Measurements from ENCODE around the gene KTI12.

Gene KTI12

GRCh38 chr1:52045236-52045635, 11.6 kb upstream of the KTI12 start:
- no peak for DNase-seq (ENCODE audit: low spot score)
- Histone ChIP-seq H2BK12ac (ENCODE audit: low read length) (no peak overlapping the region), H3K4me3 (ENCODE audit: low read length in 2 of 2) (no peak overlapping the region), H3K4me2 (ENCODE audit: insufficient read depth, low read length, poor library complexity, severe bottlenecking) (no peak overlapping the region), H3K27ac (replicated peaks; ENCODE audit: low read length) (no peak overlapping the region), H3K14ac (ENCODE audit: low read length) (no peak overlapping the region), H2AFZ (ENCODE audit: low read length) (no peak overlapping the region), H3K36me3 (replicated peaks in 1 of 2; ENCODE audit: control insufficient read depth in 2 of 2, insufficient read depth in 2 of 2, low read length in 2 of 2) (peaks cover 0 to 30% of the 10 kb centered on the region in 2 donors), H3K23ac (ENCODE audit: low read depth, low read length, poor library complexity) (no peak overlapping the region), H3K9ac (ENCODE audit: low read depth, low read length, poor library complexity) (no peak overlapping the region), H2BK5ac (ENCODE audit: low read length) (no peak overlapping the region), H4K91ac (ENCODE audit: low read depth, low read length, poor library complexity) (no peak overlapping the region), H2BK15ac (ENCODE audit: low read length) (no peak overlapping the region), H3K9me3 (replicated peaks in 1 of 2; ENCODE audit: control insufficient read depth in 2 of 2, insufficient read depth in 1 of 2, low read depth in 1 of 2, low read length in 2 of 2) (peaks cover 0 to 6% of the 10 kb centered on the region in 2 donors), H3K4me1 (ENCODE audit: control insufficient read depth in 2 of 2, insufficient read depth in 1 of 2, low read depth in 1 of 2, low read length in 2 of 2) (no peaks in the 10 kb centered on the region), H3K4ac (ENCODE audit: low read length) (no peak overlapping the region), H3K18ac (ENCODE audit: low read length) (no peak overlapping the region), H3K27me3 (ENCODE audit: control insufficient read depth in 3 of 3, insufficient read depth in 3 of 3, low read depth in 1 of 3, low read length in 3 of 3) (no peaks in the 10 kb centered on the region), H2BK120ac (ENCODE audit: low read depth, low read length) (no peak overlapping the region), H2AK5ac (ENCODE audit: low read depth, low read length) (no peak overlapping the region), H3K79me1 (ENCODE audit: low read depth, low read length) (no peaks in the 10 kb centered on the region), H4K8ac (ENCODE audit: low read depth, low read length) (no peak overlapping the region)
- no CpG with 5 or more reads among the region's 2 CpGs for WGBS, 2 donors (ENCODE audit: extremely low coverage in 2 of 2, insufficient read length in 2 of 2, insufficient replicate concordance in 1 of 2)

- Histone ChIP-seq H3K27me3 (ENCODE audit: control insufficient read depth in 3 of 3, insufficient read depth in 3 of 3, low read depth in 1 of 3, low read length in 3 of 3) (no peaks in the 10 kb centered on the region), H3K36me3 (replicated peaks in 1 of 2; ENCODE audit: control insufficient read depth in 2 of 2, insufficient read depth in 2 of 2, low read length in 2 of 2) (peaks cover 2 to 51% of the 10 kb centered on the region in 2 donors), H3K4ac (ENCODE audit: low read length) (no peak overlapping the region), H2BK5ac (ENCODE audit: low read length) (no peak overlapping the region), H3K18ac (ENCODE audit: low read length) (no peak overlapping the region), H2BK15ac (ENCODE audit: low read length) (no peak overlapping the region), H3K4me1 (ENCODE audit: control insufficient read depth in 2 of 2, insufficient read depth in 1 of 2, low read depth in 1 of 2, low read length in 2 of 2) (no peaks in the 10 kb centered on the region), H4K91ac (ENCODE audit: low read depth, low read length, poor library complexity) (no peak overlapping the region), H3K9me3 (replicated peaks in 1 of 2; ENCODE audit: control insufficient read depth in 2 of 2, insufficient read depth in 1 of 2, low read depth in 1 of 2, low read length in 2 of 2) (no peaks in the 10 kb centered on the region), H3K4me3 (ENCODE audit: low read length in 2 of 2) (no peak overlapping the region), H3K9ac (ENCODE audit: low read depth, low read length, poor library complexity) (no peak overlapping the region), H2AK5ac (ENCODE audit: low read depth, low read length) (no peak overlapping the region), H2BK120ac (ENCODE audit: low read depth, low read length) (no peak overlapping the region), H2AFZ (ENCODE audit: low read length) (no peak overlapping the region), H3K79me1 (ENCODE audit: low read depth, low read length) (no peaks in the 10 kb centered on the region), H3K23ac (ENCODE audit: low read depth, low read length, poor library complexity) (no peak overlapping the region), H3K4me2 (ENCODE audit: insufficient read depth, low read length, poor library complexity, severe bottlenecking) (no peak overlapping the region), H3K27ac (replicated peaks; ENCODE audit: low read length) (no peak overlapping the region), H4K8ac (ENCODE audit: low read depth, low read length) (no peak overlapping the region), H3K14ac (ENCODE audit: low read length) (no peak overlapping the region), H2BK12ac (ENCODE audit: low read length) (no peak overlapping the region)
- no CpG with 5 or more reads among the region's 4 CpGs for WGBS, 2 donors (ENCODE audit: extremely low coverage in 2 of 2, insufficient read length in 2 of 2, insufficient replicate concordance in 1 of 2)
- no peak for DNase-seq (ENCODE audit: low spot score)
Measured at GRCh38 chr1:52041551-52042185, 8.1 kb upstream of the KTI12 start.

GRCh38 chr1:52037909-52038308, 4.3 kb upstream of the KTI12 start:
- DNase-seq (ENCODE audit: low spot score), result no peak
- peaks cover 2 to 54% of the 10 kb centered on the region in 2 donors for H3K36me3 ChIP-seq (replicated peaks in 1 of 2; ENCODE audit: control insufficient read depth in 2 of 2, insufficient read depth in 2 of 2, low read length in 2 of 2)
- H2AK5ac ChIP-seq (ENCODE audit: low read depth, low read length), result no peak overlapping the region
- H2AFZ ChIP-seq (ENCODE audit: low read length), result no peak overlapping the region
- no peak overlapping the region for H3K18ac ChIP-seq (ENCODE audit: low read length)
- no peak overlapping the region for H3K27ac ChIP-seq (replicated peaks; ENCODE audit: low read length)
- no CpG with 5 or more reads among the region's 1 CpG for WGBS, 2 donors (ENCODE audit: extremely low coverage in 2 of 2, insufficient read length in 2 of 2, insufficient replicate concordance in 1 of 2)
- H2BK120ac ChIP-seq (ENCODE audit: low read depth, low read length), result no peak overlapping the region
- H3K27me3 ChIP-seq (ENCODE audit: control insufficient read depth in 3 of 3, insufficient read depth in 3 of 3, low read depth in 1 of 3, low read length in 3 of 3), result no peaks in the 10 kb centered on the region
- no peak overlapping the region for H3K14ac ChIP-seq (ENCODE audit: low read length)
- H3K9me3 ChIP-seq (replicated peaks in 1 of 2; ENCODE audit: control insufficient read depth in 2 of 2, insufficient read depth in 1 of 2, low read depth in 1 of 2, low read length in 2 of 2), result no peaks in the 10 kb centered on the region
- no peak overlapping the region for H3K23ac ChIP-seq (ENCODE audit: low read depth, low read length, poor library complexity)
- peaks cover 4% of the 10 kb centered on the region for H3K79me1 ChIP-seq (ENCODE audit: low read depth, low read length)
- H4K8ac ChIP-seq (ENCODE audit: low read depth, low read length), result no peak overlapping the region
- no peak overlapping the region for H3K4ac ChIP-seq (ENCODE audit: low read length)
- H3K9ac ChIP-seq (ENCODE audit: low read depth, low read length, poor library complexity), result no peak overlapping the region
- H2BK5ac ChIP-seq (ENCODE audit: low read length), result no peak overlapping the region
- peaks cover 0 to 4% of the 10 kb centered on the region in 2 donors for H3K4me1 ChIP-seq (ENCODE audit: control insufficient read depth in 2 of 2, insufficient read depth in 1 of 2, low read depth in 1 of 2, low read length in 2 of 2)
- no peak overlapping the region for H4K91ac ChIP-seq (ENCODE audit: low read depth, low read length, poor library complexity)
- H3K4me2 ChIP-seq (ENCODE audit: insufficient read depth, low read length, poor library complexity, severe bottlenecking), result no peak overlapping the region
- H2BK12ac ChIP-seq (ENCODE audit: low read length), result no peak overlapping the region
- H3K4me3 ChIP-seq (ENCODE audit: low read length in 2 of 2), result no peak overlapping the region
- no peak overlapping the region for H2BK15ac ChIP-seq (ENCODE audit: low read length)

- Histone ChIP-seq H2BK12ac (ENCODE audit: low read length) (no peak overlapping the region), H4K8ac (ENCODE audit: low read depth, low read length) (no peak overlapping the region), H2BK120ac (ENCODE audit: low read depth, low read length) (no peak overlapping the region), H3K9me3 (replicated peaks in 1 of 2; ENCODE audit: control insufficient read depth in 2 of 2, insufficient read depth in 1 of 2, low read depth in 1 of 2, low read length in 2 of 2) (no peaks in the 10 kb centered on the region), H2AFZ (ENCODE audit: low read length) (no peak overlapping the region), H3K14ac (ENCODE audit: low read length) (no peak overlapping the region), H3K27ac (replicated peaks; ENCODE audit: low read length) (no peak overlapping the region), H3K27me3 (ENCODE audit: control insufficient read depth in 3 of 3, insufficient read depth in 3 of 3, low read depth in 1 of 3, low read length in 3 of 3) (no peaks in the 10 kb centered on the region), H3K4me1 (ENCODE audit: control insufficient read depth in 2 of 2, insufficient read depth in 1 of 2, low read depth in 1 of 2, low read length in 2 of 2) (peaks cover 5 to 6% of the 10 kb centered on the region in 2 donors), H3K9ac (ENCODE audit: low read depth, low read length, poor library complexity) (no peak overlapping the region), H2AK5ac (ENCODE audit: low read depth, low read length) (no peak overlapping the region), H2BK15ac (ENCODE audit: low read length) (no peak overlapping the region), H3K36me3 (replicated peaks in 1 of 2; ENCODE audit: control insufficient read depth in 2 of 2, insufficient read depth in 2 of 2, low read length in 2 of 2) (peaks cover 4 to 58% of the 10 kb centered on the region in 2 donors), H3K18ac (ENCODE audit: low read length) (no peak overlapping the region), H3K4me3 (ENCODE audit: low read length in 2 of 2) (no peak overlapping the region), H2BK5ac (ENCODE audit: low read length) (no peak overlapping the region), H3K4ac (ENCODE audit: low read length) (no peak overlapping the region), H3K79me1 (ENCODE audit: low read depth, low read length) (peaks cover 8% of the 10 kb centered on the region), H3K23ac (ENCODE audit: low read depth, low read length, poor library complexity) (no peak overlapping the region), H3K4me2 (ENCODE audit: insufficient read depth, low read length, poor library complexity, severe bottlenecking) (no peak overlapping the region), H4K91ac (ENCODE audit: low read depth, low read length, poor library complexity) (no peak overlapping the region)
- WGBS, 2 donors (ENCODE audit: extremely low coverage in 2 of 2, insufficient read length in 2 of 2, insufficient replicate concordance in 1 of 2), result no CpG with 5 or more reads among the region's 5 CpGs
- DNase-seq (ENCODE audit: low spot score), result no peak
Measured at GRCh38 chr1:52037402-52037814, 3.8 kb upstream of the KTI12 start.
